Activated CD4-positive, alpha-beta T cell treated with anti-CD3 and anti-CD28 coated beads, Interleukin-2, Interleukin-6, amounts not matched to agents 100 ng/mL and 50 ng/mL, durations not matched to agents 16 hours and 8 hours (primary cell): ENCODE measurements around the gene RPL15.

Source experiments
- DNase-seq: peaks from one replicate; pipeline ENCODE4 v3.0.0-alpha.2; 2020

RPL15 gene

GRCh38 chr3:23966328-23966727, 49.4 kb downstream of the RPL15 start:
- no peak for DNase-seq

DNA sequence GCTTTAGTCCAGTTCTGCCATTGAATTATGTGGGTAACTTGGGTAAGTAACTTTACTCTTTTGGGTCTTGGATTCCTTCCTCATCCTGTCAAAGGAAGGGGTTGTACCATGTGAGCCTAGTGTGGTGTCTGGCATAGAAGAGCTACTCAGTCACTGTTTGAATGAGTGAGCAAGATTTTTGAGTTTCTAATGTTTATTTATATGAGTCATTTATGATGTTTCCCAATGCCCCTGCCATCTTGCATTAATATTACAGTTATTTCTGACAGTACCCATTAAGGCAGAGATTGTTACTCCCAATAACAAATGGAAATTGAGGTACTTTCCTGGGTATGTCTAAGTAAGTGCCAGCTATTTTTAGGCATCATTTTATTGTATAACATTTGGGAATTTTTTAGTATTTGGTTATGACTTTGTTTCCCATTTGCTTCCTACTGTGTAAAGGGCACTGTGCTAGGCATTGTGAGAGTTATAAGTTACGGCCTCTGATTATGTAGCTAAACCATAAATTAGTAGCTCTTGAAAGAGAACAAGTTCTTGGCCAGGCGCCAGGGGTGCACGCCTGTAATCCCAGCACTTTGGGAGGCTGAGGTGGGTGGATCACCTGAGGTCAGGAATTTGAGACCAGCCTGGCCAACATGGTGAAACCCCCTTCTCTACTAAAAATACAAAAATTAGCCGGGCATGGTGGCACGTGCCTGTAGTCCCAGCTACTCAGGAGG, 51.7 kb downstream of the RPL15 start:
- no peak for DNase-seq

DNA sequence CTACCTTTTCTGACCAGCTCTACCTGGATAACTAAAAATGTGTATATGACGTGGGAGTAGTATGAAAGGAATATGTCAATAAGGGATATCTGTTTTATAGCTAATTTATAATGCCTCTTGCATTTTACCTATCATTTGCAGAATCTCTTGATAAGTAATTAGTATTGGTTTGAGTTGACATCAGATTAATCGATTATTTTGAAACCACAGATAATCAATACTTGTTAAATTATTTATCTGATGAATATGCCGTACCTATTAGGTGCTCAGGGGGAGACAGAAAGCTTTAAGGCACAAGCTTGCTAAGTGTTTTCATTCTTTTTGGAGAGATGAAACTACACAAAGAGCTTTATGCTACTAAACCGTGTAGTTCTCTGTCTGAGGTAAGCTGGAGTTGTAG, 52.5 kb downstream of the RPL15 start:
- DNase-seq = no peak
